Uterus (tissue), 2 donors: ENCODE results near the gene MSMO1.

Source experiments
- POLR2A ChIP-seq, 2 donors: fragments of 450-650 bp; IDR thresholded peaks; one replicate each; pipeline ENCODE4 v1.6.1; 2016; ENCODE audit warnings: antibody characterized with exemption in 2 of 2, mild to moderate bottlenecking in 1 of 2, moderate library complexity in 1 of 2
- TF ChIP-seq, protein P1 (sequence below), 4 experiments: fragments of 200-600 bp in 2 of 4; fragments of 450-650 bp in 2 of 4; sonication (generic) in 2 of 4; IDR thresholded peaks; one replicate each; pipeline ENCODE4 v1.5.1; 2016 to 2019; ENCODE audit warnings: antibody characterized with exemption in 4 of 4, mild to moderate bottlenecking in 2 of 4, moderate library complexity in 1 of 4

DNA sequence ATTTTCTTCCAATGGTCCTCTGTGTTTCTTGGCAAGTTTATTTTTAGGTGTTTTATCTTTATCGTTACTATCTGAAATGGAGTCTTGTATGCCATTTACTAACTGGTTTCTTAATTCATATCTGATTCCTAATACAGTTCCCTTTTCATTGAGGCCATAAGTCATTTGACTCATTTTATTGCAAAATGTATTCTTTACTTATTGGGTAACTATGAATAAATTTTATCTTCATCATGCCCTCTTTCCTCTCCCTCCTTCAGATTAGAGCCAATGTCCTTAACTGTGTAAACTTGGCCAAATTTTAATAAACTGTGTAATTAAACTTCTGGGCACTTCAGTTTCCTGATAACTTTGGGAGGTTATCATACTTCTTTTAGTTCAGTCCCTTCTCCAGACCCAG is 19.3 kb upstream of the MSMO1 start:
- TF ChIP-seq, protein P1, sequence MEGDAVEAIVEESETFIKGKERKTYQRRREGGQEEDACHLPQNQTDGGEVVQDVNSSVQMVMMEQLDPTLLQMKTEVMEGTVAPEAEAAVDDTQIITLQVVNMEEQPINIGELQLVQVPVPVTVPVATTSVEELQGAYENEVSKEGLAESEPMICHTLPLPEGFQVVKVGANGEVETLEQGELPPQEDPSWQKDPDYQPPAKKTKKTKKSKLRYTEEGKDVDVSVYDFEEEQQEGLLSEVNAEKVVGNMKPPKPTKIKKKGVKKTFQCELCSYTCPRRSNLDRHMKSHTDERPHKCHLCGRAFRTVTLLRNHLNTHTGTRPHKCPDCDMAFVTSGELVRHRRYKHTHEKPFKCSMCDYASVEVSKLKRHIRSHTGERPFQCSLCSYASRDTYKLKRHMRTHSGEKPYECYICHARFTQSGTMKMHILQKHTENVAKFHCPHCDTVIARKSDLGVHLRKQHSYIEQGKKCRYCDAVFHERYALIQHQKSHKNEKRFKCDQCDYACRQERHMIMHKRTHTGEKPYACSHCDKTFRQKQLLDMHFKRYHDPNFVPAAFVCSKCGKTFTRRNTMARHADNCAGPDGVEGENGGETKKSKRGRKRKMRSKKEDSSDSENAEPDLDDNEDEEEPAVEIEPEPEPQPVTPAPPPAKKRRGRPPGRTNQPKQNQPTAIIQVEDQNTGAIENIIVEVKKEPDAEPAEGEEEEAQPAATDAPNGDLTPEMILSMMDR (IDR thresholded peaks at IDR 0.05): no peak
- TF ChIP-seq POLR2A (IDR thresholded peaks at IDR 0.05): no peak
